NCI-H226 (cell line): ENCODE results near the gene GLI3.

Experiments used
- DNase-seq: peaks from one replicate; pipeline ENCODE4 v3.0.0-alpha.2; 2015

GLI3 gene

GRCh38 chr7:42236976-42237810 lies at the start of gene GLI3:
Gene GLI3, minus strand, starts transcription at chr7:42237209. Its CDS starts 13,956 bp downstream, at chr7:42223253.
- DNase-seq, result peak; percentile 97

GRCh38 chr7:42285383-42285824 lies 48.4 kb upstream of the GLI3 start:
- no peak for DNase-seq

GRCh38 chr7:42283553-42283952 lies 46.5 kb upstream of the GLI3 start:
- DNase-seq, result peak; percentile 72

- no peak for DNase-seq
These were observed 41.3 kb upstream of the GLI3 start for GRCh38 chr7:42278344-42278743.

DNA sequence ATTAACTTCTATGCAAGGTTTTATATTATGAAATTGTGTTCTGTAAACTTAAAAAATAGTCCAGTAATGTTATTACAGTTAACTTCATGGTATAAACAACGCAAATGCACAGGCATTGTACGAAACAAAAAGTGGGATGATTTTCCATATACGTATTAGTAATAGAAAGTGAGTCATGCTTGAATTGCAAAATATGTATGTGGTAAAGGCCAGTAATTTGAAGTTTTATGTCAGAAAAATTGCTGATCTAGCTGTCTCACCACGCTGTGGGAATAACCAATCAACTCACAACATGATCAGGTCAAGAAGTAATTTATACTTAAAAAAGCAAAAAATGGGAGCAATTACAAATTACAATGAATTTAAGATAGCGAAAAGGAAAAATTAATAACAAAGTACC lies 37.0 kb upstream of the GLI3 start:
- peak; percentile 75 for DNase-seq

DNA sequence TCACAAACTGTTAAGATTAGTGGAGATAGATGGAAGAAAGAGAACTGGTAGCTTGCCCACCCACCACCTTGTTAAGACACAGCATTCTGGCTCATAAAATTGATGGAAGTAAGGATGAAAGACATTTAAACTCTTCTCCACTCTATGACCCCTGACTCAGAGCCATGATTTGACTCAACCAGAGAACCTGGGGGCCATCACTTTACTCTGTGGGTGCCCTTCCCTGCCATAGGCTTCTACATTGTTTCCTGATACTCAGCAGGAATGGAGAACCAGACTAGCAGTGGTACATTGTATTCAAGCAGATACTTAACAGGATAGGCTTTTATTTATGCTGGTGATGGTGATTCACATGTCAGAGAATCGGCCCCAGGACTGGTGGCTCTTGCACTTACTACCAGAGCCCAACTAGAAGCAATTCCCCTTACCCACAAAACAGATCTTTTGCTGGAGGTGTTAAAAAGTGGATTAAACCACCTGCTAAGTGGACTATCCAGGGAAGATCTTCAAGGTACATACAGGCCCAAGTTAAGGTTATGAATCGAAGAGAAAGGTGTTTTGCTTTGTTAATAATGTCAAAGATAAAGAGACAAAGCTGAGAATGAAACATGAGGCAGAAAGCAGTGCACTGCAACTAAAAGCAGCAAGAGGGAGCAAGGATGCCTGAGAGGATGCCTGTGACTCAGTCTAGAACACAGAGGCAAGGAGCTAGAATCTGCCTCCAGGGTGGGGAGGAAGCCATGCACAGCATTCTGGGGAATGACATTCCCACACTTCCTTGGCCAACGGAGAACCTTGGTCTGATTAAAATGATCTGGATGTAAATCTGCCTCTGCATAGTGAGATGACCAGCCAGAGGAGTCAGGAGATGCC lies 36.0 kb upstream of the GLI3 start:
- DNase-seq, result peak; percentile 97

GRCh38 chr7:42269161-42269560 lies 32.2 kb upstream of the GLI3 start:
- no peak for DNase-seq

- DNase-seq, result no peak
These were observed 27.7 kb upstream of the GLI3 start for GRCh38 chr7:42264702-42265101.

DNA sequence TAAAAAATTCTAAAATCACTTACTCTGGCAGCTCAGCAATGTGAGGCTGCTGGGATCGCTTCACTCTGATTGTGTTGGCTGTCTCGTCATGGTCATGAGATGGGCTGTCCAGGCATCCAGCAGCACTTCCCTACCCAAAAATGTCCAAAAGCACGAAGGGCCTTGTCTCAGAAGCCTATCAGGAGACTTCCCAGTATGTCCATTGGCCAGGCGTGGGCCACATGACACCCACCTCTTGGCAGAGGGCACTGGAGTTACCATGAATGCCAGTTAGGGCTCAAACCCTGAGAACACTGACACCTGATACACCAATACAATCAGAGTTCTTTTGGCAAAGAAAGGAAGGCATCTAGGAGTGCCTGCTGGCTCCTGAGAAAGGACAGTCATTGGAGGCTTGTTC lies 27.0 kb upstream of the GLI3 start:
- DNase-seq, result no peak

DNA sequence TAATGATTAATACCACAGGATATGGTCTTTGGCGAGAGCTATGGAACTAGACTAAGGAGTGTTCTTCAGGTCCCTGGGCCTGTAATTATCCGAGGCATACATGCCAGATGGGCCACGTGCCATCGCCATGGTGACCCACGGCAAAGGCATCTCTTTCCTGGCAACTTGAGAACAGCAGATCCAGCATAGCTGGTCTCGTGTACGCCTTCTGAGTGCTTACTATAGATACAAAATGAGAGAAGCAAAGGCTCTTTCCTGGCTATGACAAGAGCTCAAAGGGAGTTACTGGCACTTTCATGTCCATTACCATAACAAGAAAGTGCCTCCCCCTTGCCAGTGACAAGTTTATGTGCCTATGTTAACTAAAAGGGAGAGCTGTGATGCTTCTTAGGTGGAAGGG lies 26.0 kb upstream of the GLI3 start:
- DNase-seq, result no peak

GRCh38 chr7:42254217-42254616 lies 17.2 kb upstream of the GLI3 start:
- DNase-seq, result peak; percentile 38

DNA sequence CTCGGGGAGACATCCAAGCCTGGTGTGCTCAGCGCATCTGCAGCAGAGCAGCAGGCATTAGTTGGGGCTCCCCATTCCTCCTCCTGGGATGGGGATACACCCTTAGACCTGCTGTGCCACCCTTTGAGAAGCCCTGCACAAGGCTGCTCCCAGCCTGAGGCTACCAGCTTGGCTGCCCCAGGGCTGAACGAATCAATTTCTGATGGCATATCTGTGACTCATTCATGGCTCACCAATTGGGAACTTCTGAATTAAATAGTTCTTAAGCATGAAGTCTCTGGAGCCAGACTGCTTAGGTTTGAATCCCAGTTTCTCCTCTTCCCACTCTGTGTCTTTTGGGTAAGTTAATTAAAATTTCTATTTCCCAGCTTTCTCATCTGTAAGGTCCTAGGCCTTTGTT lies 16.3 kb upstream of the GLI3 start:
- peak; percentile 13 for DNase-seq

DNA sequence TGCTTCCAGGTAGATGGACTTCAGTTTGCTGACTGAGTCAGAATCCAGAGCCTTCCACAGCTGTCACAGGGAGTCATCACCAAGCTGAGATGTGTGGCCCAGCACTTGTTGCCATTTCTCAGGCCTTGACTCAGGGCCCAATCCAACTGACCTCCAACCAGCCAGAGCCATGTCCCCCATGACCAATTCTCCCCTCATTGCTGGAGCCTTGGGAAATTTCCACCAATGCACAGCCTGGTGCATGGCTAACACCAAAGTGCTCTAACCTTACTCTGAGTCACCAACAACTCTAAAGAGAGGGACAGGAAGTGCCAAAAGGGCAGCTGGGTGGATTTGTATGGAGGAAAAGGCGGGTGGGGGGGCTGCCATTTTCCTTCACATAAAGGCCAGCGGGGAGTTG lies 13.4 kb upstream of the GLI3 start:
- DNase-seq, result no peak

DNA sequence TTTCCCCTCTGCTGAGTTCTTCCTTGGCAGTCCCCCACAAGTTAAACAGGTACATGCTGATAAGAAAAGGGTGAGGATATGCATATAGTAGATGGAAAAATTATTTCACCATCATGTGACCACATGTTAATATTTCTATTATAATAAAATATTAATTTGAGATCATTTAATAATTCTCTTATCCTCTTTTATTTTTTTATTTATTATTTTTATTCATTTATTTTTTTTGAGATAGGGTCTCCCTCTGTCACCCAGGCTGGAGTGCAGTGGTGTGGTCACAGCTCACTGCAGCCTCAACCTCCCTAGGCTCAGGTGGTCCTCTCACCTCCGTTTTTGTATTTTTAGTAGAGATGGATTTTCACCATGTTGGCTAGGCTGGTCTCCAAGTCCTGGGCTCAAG lies 11.6 kb upstream of the GLI3 start:
- DNase-seq, result no peak

- no peak for DNase-seq
These were observed 10.3 kb upstream of the GLI3 start for GRCh38 chr7:42247301-42247700.

- DNase-seq, result peak; percentile 33
These were observed 7.8 kb upstream of the GLI3 start for GRCh38 chr7:42244828-42245227.

DNA sequence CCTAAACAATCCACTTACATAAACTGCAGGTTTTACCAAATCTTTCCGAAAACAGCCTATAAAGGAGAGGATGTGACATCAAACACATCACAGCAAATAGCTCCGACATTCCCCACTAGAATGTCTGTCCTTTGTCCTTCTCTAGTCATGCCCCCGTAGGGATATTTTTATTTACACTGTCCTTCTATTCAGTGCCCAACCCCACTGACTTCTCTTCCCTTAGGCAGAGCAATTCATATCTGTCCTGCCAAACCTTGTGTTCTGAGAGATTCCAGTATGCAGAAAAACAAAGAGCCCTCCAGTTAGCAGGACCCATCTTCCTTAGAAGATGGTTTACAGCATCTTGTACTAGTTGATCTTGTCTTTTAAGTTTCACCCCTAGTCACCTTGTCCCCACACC lies 5.4 kb upstream of the GLI3 start:
- no peak for DNase-seq

DNA sequence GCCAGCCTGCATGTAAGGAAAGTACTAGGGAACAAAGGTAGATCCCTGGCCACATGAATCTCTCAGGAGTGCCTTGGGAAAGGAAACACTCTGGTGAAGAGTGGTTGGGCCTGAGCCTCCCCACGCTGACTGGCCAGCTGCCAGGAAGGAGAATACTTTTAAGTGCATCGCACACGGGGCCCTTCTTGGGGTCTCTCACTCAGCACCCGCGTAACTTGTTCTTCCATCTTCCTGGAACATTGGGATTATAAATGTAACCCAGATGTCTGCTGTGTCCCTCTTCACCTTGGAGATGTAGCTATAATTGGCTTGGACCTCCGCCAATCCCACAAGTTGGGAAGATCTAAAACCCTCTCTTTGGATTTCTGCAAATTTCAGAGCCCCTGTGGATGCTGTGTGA lies 4.4 kb upstream of the GLI3 start:
- no peak for DNase-seq

- no peak for DNase-seq
These were observed 3.4 kb upstream of the GLI3 start for GRCh38 chr7:42240416-42240815.

DNA sequence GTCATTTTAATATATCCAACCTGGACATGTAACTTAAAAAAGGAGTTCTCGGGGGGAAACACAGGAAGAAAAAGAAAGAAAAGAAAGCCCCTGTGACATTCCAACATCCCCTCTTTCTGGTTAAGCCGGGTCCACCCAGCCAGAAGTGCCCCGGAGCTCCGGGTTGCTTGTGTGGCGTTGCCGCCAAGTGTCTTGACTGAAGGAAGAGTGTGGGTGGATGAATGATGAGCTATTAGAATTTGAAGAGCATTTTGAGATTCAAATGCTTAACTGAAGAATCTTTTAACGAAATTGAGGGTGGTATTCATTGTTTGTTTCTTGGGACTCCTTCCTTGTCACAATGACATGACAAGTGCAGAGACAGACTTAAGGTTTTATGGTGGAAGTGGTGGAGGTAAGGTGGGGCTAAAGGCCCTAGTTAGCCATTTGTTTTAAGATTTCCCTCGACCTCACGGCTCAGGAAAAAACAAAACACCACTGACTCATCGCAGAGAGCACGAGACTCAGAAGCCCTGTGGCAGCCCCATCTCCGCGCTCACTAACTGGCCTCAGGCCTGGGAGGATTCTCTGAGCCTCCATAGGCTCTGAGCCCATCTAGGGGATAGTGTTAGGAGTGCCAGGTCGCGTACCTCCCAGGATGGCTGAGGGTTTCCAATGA lies 1.8 kb upstream of the GLI3 start:
- DNase-seq, result peak; percentile 84

DNA sequence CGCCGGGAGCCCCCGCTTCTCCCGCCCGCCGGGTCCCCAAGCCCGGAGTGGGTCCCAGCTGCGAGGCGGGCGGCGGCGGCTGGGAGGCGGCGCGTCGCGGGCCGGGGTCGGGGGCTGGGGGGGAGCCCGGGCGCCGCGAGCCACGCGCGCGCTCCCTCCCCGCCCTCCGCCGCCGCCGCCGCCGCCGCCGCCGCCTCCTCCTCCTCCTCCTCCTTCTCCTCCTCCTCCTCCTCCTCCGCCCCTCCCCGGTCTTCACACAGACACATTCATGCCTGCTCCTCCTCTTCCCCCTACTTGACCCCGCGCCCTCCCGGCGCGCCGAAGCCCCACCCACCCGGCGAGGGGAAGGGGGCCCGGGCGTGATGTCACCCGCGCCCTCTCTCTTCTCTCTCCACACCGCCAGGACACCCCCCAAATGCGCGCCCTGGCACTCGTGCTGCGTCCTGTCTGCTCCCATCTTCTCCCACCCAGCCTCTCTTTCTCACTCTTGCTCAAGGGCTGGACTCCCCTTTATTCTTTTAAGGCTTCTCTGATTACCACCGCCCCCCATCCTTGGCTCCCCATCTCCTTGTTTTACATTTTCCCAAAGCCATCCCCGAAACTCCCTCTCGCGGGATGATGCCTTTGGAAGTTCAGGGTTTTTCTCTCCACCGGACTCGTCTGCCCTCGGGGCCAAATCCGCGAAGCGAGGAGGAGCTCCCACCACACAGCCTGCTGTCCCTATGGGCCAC lies 967 bp upstream of the GLI3 start:
- DNase-seq, result peak; percentile 53

DNA sequence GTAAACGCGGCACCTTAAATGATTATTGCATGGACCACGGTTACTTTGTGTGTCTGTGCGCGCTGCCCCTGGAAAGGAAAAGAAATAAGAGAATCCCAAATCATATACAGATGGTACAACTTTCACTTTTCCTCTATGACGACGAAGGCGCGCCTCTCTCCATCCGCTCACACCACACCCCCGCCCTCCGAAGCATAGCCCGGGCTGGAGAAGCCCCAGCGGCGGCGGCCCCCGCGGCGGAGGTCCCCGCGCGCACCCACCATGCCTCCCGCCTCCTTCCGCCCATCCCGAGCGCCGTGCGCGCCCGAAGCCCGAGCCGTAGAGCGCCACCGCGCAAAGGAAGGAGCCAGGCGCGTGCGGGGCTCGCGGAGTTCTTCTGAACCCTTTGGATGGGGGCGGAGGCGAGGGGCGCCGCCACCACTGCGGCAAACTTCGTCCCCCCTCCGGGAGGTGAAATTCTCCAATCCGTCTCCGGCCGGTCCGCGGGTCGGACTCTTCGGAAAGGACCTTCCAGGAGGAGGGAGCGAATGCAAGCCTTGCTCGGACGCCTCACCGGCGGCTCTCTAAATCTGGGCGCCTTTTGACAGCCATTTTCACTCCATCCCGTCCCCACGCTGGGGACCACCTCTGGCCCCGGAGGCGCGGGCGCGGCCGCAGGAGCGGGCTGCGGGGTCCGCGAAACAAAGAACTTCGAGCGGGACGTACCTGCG lies 588 bp downstream of the GLI3 start:
- DNase-seq, result peak; percentile 47
